ENCODE results near the gene GTF2H2C.
"Not testable (repeated sequence)": the region's sequence is repeated elsewhere in the genome, so short reads cannot be mapped to it uniquely, and the experiment has no call there.

GTF2H2C gene

DNA sequence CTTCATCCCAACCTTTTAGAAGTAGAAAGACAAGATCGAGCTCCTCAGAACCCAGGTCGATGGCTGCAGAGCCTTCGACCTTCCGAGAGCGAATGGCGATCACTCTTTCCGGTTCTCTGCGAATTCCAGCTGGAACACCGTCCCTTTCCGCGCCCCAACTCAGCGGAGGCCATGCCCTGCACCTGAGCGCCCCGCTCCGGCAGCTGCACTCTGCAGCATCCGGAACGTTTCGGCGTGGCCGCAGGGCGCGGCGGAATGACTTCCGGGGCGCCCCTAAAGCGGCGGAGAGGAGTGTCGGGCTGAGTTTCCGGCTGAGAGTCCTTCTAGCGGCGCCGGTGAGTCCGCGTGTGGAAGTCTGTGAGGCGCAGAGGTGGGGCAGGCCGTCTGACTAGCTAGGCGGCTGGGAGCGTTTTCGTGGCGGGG is at the start of gene GTF2H2C:
Gene GTF2H2C, plus strand, starts transcription at position 284 of the 423 bp plus-strand sequence. CDS start 4,942 bp downstream, outside the sequence.
- DNase-seq (ENCODE audit: low read depth) = peak; percentile 59

DNA sequence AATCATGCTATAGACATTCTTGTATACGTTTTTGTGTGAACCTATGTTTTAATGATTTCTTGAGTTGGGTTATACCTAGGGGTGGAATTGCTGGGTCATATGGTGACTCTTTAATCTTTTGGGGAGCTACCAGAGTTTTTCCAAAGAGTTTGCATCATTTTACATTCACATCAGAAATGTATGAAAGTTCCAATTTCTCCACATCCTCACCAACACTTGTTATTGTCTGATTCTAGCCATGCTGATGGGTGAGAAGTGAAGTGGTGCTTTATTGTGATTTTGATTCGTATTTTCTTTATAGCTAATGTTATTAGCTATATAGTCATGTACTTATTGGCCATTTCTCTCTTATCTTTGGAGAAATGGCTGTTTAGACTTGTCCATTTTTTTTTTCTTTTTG is 49.3 kb upstream of the GTF2H2C start:
- no peak for DNase-seq (ENCODE audit: low read depth)

DNA sequence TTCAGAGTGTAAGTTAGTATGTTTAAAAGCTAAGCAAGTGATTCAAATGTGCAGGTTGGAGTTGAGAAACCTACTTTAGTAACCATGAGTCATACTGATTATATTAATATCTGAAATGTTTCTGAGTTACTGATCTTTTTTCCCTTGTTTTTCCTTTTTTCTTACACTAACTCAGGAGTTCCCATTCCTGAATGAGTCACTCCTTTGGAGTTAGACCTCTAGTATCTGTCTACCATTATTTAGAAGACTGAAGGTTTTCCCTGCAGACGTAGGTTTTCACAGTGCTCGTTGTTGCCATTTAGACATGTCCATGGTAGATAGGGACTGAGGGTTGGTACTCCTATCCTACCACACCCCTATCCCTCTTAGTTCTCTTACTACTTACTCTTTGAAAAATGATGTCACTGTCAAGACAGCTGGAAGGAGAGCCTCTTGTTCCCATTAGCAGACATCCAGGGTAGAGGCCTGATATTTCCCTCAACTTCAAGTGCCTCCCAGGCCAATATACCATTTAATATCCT is 47.2 kb upstream of the GTF2H2C start:
- no peak for DNase-seq (ENCODE audit: low read depth)

DNA sequence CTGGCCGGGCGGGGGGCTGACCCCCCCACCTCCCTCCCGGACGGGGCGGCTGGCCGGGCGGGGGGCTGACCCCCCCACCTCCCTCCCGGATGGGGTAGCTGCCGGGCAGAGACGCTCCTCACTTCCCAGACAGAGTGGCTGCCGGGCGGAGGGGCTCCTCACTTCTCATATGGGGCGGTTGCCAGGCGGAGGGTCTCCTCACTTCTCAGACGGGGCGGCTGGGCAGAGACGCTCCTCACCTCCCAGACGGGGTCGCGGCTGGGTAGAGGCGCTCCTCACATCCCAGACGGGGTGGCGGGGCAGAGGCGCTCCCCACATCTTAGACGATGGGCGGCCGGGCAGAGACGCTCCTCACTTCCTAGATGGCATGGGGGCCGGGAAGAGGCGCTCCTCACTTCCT is 44.4 kb upstream of the GTF2H2C start:
- not testable (repeated sequence) for DNase-seq (ENCODE audit: low read depth)

- no peak for DNase-seq (ENCODE audit: low read depth)
These were observed 43.2 kb upstream of the GTF2H2C start for GRCh38 chr5:69516769-69517168.

DNA sequence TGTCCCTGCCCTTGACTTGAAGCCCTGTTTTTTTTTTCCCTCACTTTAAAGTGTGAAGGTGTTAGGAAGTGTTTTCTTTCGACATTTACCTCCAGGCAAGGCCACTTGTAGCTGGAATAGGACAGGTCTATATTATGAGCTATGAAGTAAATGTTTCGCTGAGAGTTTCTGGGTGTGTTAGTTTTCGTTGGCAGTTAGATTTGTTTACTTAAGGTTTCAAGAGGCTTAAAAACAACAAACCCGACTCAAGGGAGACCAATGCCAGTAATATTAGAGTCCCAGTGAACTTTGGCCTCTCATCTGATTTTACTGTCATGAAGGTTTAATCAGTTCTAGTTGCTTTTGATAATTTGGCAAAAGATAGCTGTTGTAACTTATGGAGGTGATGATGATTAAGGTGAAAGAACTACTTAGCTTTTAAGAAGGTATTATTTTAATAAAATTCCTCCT is 42.2 kb upstream of the GTF2H2C start:
- DNase-seq (ENCODE audit: low read depth) = no peak

DNA sequence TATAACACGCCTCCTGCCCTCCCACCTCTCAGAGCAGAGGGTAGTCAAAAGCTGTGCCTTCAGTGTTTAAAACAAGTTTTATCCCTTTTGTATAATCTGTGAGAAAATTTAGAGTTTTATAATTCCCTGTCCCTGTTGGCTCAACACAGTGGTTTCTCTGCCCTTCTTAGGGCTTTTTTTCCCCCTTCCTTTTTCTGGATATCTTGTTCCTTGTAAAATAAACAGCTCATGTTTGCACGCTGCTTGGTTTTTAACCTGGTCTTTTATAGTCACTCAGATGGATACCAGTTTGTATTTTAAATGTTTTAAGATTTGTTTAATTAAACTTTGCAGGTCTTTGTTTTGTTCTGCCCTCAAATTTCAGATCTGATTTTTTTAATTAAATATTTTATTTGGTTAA is 40.7 kb upstream of the GTF2H2C start:
- no peak for DNase-seq (ENCODE audit: low read depth)

DNA sequence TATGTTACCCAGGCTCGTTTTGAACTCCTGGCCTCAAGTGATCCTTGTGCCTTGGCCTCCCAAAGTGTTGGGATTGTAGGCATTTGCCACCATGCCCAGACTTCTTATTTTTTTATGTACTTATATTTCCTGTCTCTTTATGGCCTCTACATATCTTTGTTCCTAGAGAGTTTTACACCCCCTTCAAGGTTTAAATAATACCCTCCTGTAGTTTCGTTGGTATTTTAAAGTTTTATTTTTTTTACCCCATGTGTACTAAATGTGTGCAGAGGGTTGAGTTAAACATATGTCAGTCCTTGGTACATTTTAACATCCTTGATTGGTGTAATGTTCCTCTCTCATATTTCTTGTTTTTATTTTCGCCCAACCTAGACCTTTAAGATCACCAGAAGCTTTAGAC is 38.0 kb upstream of the GTF2H2C start:
- DNase-seq (ENCODE audit: low read depth) = no peak

GRCh38 chr5:69525490-69525889 is 34.5 kb upstream of the GTF2H2C start:
- no peak for DNase-seq (ENCODE audit: low read depth)

GRCh38 chr5:69526660-69527059 is 33.3 kb upstream of the GTF2H2C start:
- DNase-seq (ENCODE audit: low read depth) = no peak

- no peak for DNase-seq (ENCODE audit: low read depth)
These were observed 32.7 kb upstream of the GTF2H2C start for GRCh38 chr5:69527128-69527770.

DNA sequence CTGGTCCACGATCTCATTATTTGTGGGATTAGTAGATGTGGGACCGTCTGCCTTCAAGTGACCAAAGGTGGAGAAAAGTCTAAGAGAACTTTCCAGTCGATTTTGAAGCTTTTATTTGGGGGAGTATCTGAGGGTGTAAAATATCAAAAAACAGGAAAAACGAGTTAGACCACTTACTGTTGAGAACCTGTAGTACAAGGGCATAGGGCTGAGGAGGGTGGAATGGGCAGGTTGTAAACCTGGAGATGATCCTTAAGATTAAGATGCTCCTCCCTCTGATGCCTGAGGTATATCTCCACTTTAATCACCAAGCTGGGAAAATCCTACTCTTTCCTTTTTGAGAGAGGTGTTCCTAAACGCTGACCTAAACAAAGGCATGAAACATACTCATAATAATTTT is 32.0 kb upstream of the GTF2H2C start:
- DNase-seq (ENCODE audit: low read depth) = no peak

DNA sequence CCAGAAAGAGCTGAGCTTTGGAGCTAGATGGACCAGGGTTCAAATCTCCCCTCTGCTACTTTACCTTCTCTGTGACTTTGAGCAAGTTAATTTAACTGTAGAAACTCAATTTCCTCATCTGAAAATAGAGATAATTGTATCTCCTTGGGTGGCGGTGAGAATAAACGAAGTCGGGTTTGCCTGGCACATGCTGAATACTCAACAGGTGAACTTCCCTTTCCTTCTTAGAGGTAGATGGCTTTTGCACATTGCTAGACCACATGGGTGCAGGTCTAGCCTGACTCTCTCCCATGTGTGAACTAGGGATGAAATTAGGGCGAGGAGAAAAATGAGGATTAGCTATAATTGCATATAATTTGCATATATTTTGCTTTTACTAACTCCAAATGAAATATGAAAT is 31.4 kb upstream of the GTF2H2C start:
- DNase-seq (ENCODE audit: low read depth) = no peak

DNA sequence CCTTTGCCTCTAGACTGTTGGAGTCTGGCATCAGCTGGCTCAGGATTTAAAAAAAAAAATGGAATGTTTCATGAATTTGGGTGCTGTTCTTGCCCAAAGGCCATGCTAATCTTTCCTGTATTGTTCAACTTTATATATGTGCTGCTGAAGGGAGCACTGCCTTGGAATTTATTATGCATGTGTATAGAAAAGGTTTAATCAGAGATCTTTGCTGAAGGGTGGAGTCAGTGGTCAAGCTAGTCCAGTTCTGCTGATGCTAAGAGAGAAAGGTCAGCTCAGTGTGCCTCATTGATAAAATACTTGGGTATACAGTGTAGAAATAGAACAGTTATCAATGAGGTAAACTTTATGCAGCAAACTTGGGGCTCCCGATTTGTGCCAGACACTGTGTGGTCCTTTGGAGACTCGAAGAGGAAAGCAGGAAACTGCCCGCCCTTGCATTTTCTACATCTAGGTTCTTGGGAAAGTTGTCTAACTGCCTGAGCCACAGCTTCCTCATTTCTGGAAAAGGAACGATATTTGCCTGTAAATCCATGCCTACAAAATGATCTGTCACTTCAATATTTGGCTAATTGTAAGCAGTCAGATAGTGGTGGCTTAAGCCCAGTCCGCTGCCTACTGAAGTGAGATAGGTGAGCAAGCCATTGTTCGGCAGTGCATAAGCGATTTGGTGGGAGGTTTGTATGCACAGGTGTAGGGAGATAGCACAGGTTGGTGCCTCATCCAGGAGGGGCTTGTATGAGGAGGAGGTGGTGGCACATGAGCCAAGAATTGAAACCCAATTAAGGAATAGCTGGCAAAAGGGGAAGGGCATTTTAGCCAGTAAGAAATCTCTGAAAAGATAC is 29.2 kb upstream of the GTF2H2C start:
- no peak for DNase-seq (ENCODE audit: low read depth)

- DNase-seq (ENCODE audit: low read depth) = no peak
These were observed 28.6 kb upstream of the GTF2H2C start for GRCh38 chr5:69531406-69531801.

GRCh38 chr5:69537911-69538310 is 22.1 kb upstream of the GTF2H2C start:
- DNase-seq (ENCODE audit: low read depth) = not testable (repeated sequence)

GRCh38 chr5:69538735-69539134 is 21.3 kb upstream of the GTF2H2C start:
- DNase-seq (ENCODE audit: low read depth) = not testable (repeated sequence)

- DNase-seq (ENCODE audit: low read depth) = not testable (repeated sequence)
These were observed 18.6 kb upstream of the GTF2H2C start for GRCh38 chr5:69541347-69541746.

- DNase-seq (ENCODE audit: low read depth) = not testable (repeated sequence)
These were observed 17.0 kb upstream of the GTF2H2C start for GRCh38 chr5:69542838-69543618.

GRCh38 chr5:69544602-69545001 is 15.4 kb upstream of the GTF2H2C start:
- not testable (repeated sequence) for DNase-seq (ENCODE audit: low read depth)

DNA sequence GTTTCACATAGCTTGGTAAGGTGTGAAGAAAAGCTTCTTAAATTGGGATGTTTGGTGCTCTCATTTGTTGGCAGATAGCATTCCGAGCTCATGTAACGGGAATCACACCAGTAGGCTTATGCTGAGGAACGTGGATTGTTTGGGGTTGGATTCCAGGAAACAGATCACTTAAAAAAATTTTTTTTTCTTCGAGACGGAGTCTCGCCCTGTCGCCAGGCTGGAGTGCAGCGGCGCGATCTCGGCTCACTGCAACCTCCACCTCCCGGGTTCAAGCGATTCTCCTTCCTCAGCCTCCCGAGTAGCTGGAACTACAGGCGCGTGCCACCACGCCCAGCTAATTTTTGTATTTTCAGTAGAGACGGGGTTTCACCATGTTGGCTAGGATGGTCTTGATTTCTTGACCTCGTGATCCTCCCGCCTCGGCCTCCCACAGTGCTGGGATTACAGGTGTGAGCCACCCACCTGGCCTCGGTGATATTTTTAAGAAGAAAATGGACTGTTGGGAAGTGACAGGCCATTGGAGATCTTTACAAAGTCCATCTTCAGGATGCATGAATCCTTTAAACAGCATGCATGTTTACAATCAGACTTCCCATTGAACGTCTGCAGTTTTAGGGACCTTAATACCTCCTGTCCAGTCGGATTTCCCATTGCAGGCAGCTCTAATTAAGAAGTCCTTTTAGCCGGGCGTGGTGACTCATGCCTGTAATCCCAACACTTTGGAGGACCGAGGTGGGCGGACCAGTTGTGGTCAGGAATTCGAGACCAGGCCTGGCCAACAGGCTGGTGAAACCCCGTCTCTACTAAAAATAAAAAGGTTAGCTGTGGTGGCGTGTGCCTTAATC is 818 bp downstream of the GTF2H2C start:
- DNase-seq (ENCODE audit: low read depth) = not testable (repeated sequence)
